Astrocyte (in vitro differentiated cells and primary cell): ENCODE measurements around the gene ZBTB22. TPM values are rescaled to one million over a fixed set of nuclear protein-coding genes. Genes with fewer than 3 reads are reported as not detected.

ENCODE experiments used
- DNase-seq: peaks from one replicate; pipeline ENCODE4 v3.0.0-alpha.2; 2010; ENCODE audit warnings: low read depth
- FAIRE-seq: peaks from 2 replicates; lab custom pipeline; 2011; peaks lifted over from hg19 to GRCh38; lab: Jason Lieb, UNC
- H2AFZ ChIP-seq: 2 replicates; pipeline ENCODE4 v1.6.0; 2012; ENCODE audit warnings: low read depth, low read length, inconsistent platforms
- H3K27ac ChIP-seq: 2 replicates; pipeline ENCODE4 v1.5.1; 2011; ENCODE audit warnings: low read depth, low read length, inconsistent platforms
- H3K27me3 ChIP-seq: 2 replicates; pipeline ENCODE4 v1.6.0; 2011; ENCODE audit warnings: low read length, inconsistent platforms; ENCODE audit not compliant: insufficient read depth
- H3K36me3 ChIP-seq: 2 replicates; pipeline ENCODE4 v1.5.1; 2011; ENCODE audit warnings: low read length, inconsistent platforms; ENCODE audit not compliant: insufficient read depth
- H3K4me1 ChIP-seq: 2 replicates; pipeline ENCODE4 v1.5.1; 2011; ENCODE audit warnings: low read length, inconsistent platforms; ENCODE audit not compliant: insufficient read depth
- H3K4me2 ChIP-seq: 2 replicates; pipeline ENCODE4 v1.6.0; 2012; ENCODE audit warnings: low read length, inconsistent platforms
- H3K4me3 ChIP-seq: 2 replicates; pipeline ENCODE4 v1.5.1; 2011; ENCODE audit warnings: low read depth, mild to moderate bottlenecking, low read length, inconsistent platforms; ENCODE audit not compliant: insufficient read depth
- H3K79me2 ChIP-seq: 2 replicates; pipeline ENCODE4 v1.6.0; 2012; ENCODE audit warnings: mild to moderate bottlenecking, low read length, inconsistent platforms; ENCODE audit not compliant: insufficient read depth
- H3K9ac ChIP-seq: 2 replicates; pipeline ENCODE4 v1.6.0; 2012; ENCODE audit warnings: mild to moderate bottlenecking, low read length, inconsistent platforms
- H3K9me3 ChIP-seq: 2 replicates; pipeline ENCODE4 v1.5.1; 2012; ENCODE audit warnings: low read depth, mild to moderate bottlenecking, low read length, inconsistent platforms; ENCODE audit not compliant: insufficient read depth
- H4K20me1 ChIP-seq: 2 replicates; pipeline ENCODE4 v1.6.0; 2012; ENCODE audit warnings: low read length, inconsistent platforms; ENCODE audit not compliant: insufficient read depth
- H3K27ac Mint-ChIP-seq: one replicate; pipeline ENCODE4 v1.8.0; 2021; ENCODE audit warnings: mild to moderate bottlenecking, mixed read lengths; ENCODE audit not compliant: unreplicated experiment
- H3K27me3 Mint-ChIP-seq: one replicate; pipeline ENCODE4 v1.8.0; 2021; ENCODE audit warnings: low read depth, mixed read lengths; ENCODE audit not compliant: unreplicated experiment
- H3K36me3 Mint-ChIP-seq: one replicate; pipeline ENCODE4 v1.8.0; 2021; ENCODE audit warnings: low read depth, mixed read lengths; ENCODE audit not compliant: unreplicated experiment
- H3K4me1 Mint-ChIP-seq: one replicate; pipeline ENCODE4 v1.8.0; 2021; ENCODE audit warnings: low read depth, mixed read lengths; ENCODE audit not compliant: unreplicated experiment
- H3K4me3 Mint-ChIP-seq: one replicate; pipeline ENCODE4 v1.8.0; 2021; ENCODE audit warnings: mild to moderate bottlenecking, moderate library complexity, mixed read lengths; ENCODE audit not compliant: unreplicated experiment
- H3K9me3 Mint-ChIP-seq: one replicate; pipeline ENCODE4 v1.8.0; 2021; ENCODE audit warnings: mild to moderate bottlenecking, mixed read lengths; ENCODE audit not compliant: unreplicated experiment
- CTCF ChIP-seq: IDR thresholded peaks from 2 replicates; pipeline ENCODE4 v1.5.1; 2011; ENCODE audit warnings: low read depth, mild to moderate bottlenecking, inconsistent platforms, low read length, moderate library complexity; ENCODE audit not compliant: insufficient read depth
- EZH2 ChIP-seq: IDR thresholded peaks from 2 replicates; pipeline ENCODE4 v1.6.1; 2012; ENCODE audit warnings: mild to moderate bottlenecking, low read length, inconsistent platforms; ENCODE audit not compliant: insufficient read depth
- total RNA-seq: library from RNA; stranded (reverse); gene quantifications from 2 replicates; pipeline ENCODE4 v1.2.1, GENCODE V29; 2021

ZBTB22 gene
- total RNA-seq, 1 donor from 2014 or later, result 13.1 TPM

DNA sequence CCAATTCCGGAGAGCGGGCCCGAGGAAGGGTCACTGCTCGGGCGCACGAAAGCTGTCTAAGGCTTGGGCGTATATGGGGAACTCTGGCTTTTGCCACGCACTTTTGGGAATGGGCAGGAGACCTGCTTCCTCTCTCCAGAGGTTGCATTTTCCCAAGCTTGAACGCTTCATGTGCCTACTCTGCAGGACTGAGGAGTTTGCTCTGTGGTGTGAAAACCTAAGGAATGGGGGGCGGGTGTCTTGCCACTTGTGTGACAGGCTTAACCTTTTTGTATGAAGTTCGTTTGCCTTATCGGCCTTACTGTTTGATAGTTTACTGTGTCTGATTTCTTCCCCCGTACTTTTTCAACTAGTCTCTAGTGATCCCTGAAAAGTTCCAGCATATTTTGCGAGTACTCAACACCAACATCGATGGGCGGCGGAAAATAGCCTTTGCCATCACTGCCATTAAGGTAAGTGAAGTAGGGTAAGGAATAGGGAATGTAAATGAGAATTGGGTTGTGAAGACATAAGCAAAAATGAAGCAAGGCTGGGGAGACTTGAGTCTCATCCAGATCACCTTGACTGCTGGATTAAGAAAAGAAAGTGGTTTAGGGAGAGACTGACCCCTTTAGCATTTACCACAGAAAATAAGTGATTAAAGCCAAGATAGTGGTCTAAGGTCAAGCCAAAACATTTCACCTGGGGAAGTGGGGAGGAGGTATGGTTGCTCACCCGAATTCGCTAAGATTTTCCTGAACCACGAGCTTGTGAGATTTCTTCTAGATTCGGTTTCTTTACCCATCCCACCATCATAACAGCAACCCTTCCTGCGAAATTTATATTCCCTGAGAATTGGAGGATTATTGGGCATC, 45.0 kb downstream of the ZBTB22 start:
- H2AFZ ChIP-seq, result peak overlapping the region; percentile 58
- no peak for TF ChIP-seq CTCF
- no peak for TF ChIP-seq EZH2
- H3K79me2 ChIP-seq, result peaks cover 66% of the 10 kb centered on the region

DNA sequence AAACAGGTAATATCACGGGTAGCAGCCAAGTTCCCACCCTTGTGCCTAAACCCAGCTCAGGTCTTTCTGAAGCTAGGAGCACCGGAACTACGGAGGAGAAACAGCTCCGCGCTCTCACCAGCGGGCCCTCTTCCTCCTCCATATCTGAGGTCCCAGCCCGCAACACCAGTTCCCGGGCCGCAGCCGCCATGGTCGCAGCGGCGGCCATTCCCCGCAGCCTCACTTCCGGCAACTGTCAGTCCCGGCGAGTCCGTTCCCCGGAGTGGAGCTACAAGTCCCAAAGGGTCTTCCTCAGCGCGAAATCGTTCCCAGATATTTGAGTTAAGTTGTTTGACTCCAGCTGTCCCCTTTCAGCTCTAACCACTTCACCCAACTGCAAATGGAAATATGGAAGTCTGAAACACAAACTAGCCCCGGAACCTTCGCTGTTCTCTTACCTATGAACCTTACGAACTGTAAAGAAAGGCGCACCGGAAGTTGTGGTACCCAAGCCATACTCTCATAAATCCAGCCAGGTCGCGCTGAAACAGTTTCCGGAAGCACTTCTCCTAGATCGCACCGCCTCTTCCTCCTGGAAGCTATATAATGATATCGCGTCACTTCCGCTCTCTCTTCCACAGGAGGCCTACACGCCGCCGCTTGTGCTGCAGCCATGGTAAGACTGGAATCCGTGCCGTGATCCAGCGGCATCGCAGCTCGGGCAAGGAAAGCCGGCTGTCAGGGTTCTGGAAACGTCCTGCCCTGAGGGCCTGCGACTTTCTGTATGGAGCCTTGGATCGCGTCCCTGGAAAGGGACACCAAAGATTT, 45.9 kb downstream of the ZBTB22 start, which contains the start of the genes RPS18 and VPS52:
RPS18 (plus strand) TSS at position 608 of the 807 bp plus-strand sequence; CDS start at position 653, 45 bp downstream.
VPS52 (minus strand) TSS at position 409 of the 807 bp plus-strand sequence; CDS start at position 208, 201 bp downstream.
- peak within 1 kb of the TSS; percentile 95 for H3K4me2 ChIP-seq
- Mint-ChIP-seq H3K4me3 (peak within 1 kb of the TSS; percentile 100), H3K36me3 (peaks cover 18% of the 10 kb centered on the region), H3K27me3 (no peaks in the 10 kb centered on the region), H3K9me3 (no peaks in the 10 kb centered on the region), H3K27ac (peak within 1 kb of the TSS; percentile 100), H3K4me1 (peaks cover 26% of the 10 kb centered on the region)
- peaks cover 47% of the 10 kb centered on the region for H4K20me1 ChIP-seq
- H3K27ac ChIP-seq, result peak within 1 kb of the TSS; percentile 95
- H3K9ac ChIP-seq, result peak within 1 kb of the TSS; percentile 90
- no peak for TF ChIP-seq CTCF
- no peak for TF ChIP-seq EZH2
- H3K36me3 ChIP-seq, result peaks cover 50% of the 10 kb centered on the region
- DNase-seq (peak; percentile 99), FAIRE-seq (peak; percentile 71)
- no peaks in the 10 kb centered on the region for H3K27me3 ChIP-seq
- peaks cover 40% of the 10 kb centered on the region for H3K4me1 ChIP-seq
- no peaks in the 10 kb centered on the region for H3K9me3 ChIP-seq
- H3K4me3 ChIP-seq, result peak within 1 kb of the TSS; percentile 97
- H3K79me2 ChIP-seq, result peaks cover 66% of the 10 kb centered on the region
- peak within 1 kb of the TSS; percentile 93 for H2AFZ ChIP-seq

More for the DNA sequence above, 45.0 kb downstream of the ZBTB22 start:
- H3K36me3 ChIP-seq, result peaks cover 46% of the 10 kb centered on the region
- H4K20me1 ChIP-seq, result peaks cover 48% of the 10 kb centered on the region
- H3K27me3 ChIP-seq, result no peaks in the 10 kb centered on the region
- Mint-ChIP-seq H3K27me3 (no peaks in the 10 kb centered on the region), H3K4me3 (peak overlapping the region; percentile 100), H3K27ac (peak overlapping the region; percentile 100), H3K36me3 (peaks cover 17% of the 10 kb centered on the region), H3K9me3 (no peaks in the 10 kb centered on the region), H3K4me1 (peaks cover 26% of the 10 kb centered on the region)
- no peaks in the 10 kb centered on the region for H3K9me3 ChIP-seq
- H3K9ac ChIP-seq, result peak overlapping the region; percentile 90
- H3K4me1 ChIP-seq, result peaks cover 49% of the 10 kb centered on the region
- FAIRE-seq, result no peak
- peak overlapping the region; percentile 95 for H3K4me2 ChIP-seq
- peak overlapping the region; percentile 95 for H3K27ac ChIP-seq
- no peak for DNase-seq
- peak overlapping the region; percentile 97 for H3K4me3 ChIP-seq
